ENCODE data around the gene IAH1.

IAH1 gene, protein sequence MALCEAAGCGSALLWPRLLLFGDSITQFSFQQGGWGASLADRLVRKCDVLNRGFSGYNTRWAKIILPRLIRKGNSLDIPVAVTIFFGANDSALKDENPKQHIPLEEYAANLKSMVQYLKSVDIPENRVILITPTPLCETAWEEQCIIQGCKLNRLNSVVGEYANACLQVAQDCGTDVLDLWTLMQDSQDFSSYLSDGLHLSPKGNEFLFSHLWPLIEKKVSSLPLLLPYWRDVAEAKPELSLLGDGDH

DNA sequence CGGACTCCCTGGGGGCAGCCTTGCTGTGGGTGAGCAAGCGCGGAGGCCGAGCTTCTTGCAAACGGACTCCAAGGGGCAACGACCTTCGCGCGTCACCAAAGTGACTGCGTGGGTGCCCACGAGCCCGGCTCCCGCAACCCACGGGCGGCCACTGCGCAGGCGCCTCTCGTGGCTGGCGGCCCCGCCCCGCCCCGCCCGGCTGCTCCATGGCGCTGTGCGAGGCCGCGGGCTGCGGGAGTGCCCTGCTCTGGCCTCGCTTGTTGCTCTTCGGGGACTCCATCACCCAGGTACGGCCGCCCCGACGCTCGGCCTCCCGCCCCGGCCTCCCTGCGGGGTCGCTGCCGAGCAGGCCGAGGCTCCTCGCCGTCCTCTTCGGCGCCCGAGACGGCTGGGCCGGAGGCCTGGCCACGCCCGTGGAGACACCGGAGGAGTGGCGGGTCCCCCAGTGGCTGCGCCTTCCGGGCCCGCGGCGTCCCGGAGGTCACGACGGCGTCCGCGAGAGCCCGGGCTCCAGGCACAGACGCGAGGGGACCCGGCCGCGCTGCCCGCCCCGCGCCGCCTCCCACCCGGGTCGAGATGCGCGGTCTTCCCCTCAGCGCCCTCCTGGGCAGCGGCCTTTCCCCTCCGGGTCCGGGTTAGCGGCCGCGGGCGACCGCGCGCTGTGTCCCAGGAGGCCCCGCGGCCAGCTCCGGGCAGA, at the start of gene IAH1:
IAH1 (plus strand) TSS at position 191 of the 697 bp plus-strand sequence; CDS start at position 207, 16 bp downstream.
- peak; percentile 2 for DNase-seq

DNA sequence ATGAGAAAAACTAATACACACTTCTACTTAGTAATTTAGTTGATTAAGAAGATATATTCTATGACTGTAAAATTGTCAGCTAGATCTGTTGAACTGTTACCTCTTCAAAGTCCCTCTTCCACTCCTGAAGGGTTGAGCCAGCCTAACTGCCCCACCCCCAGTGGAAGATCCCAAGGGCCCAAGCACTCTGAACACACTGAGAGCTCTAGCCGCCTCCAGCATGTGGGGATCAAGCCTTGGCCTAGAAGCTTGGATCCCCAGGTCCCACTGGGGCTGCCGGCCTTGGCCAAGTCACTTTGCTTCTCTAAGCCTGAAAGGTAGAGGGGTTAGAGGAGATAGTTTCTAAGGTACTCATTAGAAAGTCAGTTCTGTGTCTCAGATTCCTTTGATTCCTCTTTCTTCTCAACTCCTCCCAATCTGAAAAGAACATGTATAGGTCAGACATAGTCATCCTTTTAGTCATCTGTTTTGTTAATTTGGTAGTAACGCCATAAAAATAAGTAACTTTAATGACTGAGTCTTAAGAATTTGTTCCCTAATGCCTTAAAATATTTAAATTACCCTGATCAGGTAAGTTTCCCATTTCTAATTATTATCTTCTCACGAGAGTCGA, 45.3 kb upstream of the IAH1 start:
- no peak for DNase-seq

DNA sequence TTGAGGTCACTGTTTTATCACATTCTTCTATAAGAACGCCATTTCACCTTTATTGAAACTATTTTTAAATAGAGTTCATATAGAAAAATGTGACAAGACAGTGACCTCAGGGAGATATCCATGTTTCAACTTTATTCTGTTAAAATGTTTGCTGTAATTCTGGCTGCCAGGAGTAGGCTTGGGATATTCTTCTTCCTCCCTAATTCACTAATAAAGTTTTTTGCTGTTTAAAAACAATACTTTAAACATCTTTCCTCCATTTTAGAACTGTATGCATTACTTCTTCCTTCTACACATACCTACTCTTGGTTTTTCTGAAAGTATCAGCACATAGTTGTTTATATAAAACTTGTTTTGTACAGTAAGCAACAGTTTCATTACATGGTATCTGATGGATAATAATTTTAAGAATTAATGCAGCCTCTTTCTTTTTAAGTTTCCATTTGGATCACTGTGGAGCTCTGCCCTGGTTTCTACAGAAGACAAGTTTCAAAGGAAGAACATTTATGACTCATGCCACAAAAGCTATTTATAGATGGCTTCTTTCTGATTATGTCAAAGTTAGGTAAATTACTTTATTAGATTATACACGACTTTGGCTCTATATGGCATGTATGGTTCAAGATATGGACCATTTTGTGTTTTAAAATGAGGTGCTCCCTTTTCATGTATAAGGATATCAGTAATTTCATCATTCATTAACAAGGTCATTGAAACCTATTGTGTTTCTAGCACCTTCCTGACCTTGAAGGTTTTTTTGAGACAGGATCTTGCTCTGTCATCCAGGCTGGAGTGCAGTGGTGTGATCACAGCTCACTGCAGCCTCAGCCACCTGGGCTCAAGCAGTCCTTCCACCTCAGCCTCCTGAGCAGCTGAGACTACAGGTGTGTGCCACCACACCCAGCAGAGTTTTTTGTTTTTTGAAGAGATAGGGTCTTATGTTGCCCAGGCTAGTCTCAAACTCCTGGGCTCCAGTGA, 43.7 kb upstream of the IAH1 start:
- no peak for DNase-seq

DNA sequence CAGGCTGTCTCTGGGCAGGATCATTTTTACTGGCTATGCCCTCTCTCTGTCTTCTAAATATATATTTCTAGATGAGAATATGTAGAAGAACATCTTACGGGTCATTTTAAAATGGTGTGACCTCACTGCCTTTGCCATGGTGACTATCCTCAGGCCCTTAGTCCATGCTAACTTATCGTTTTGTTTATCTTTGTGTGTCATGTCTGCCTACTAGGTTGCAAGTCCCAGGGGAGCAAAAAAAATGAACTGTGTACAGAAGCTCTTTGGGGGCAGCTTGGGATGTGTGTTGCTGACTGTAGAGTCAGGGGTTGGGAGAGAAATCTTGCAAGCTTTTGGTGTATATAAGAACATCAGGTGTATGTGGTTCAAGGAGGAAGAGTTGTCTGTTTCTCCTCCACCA, 39.9 kb upstream of the IAH1 start:
- no peak for DNase-seq

DNA sequence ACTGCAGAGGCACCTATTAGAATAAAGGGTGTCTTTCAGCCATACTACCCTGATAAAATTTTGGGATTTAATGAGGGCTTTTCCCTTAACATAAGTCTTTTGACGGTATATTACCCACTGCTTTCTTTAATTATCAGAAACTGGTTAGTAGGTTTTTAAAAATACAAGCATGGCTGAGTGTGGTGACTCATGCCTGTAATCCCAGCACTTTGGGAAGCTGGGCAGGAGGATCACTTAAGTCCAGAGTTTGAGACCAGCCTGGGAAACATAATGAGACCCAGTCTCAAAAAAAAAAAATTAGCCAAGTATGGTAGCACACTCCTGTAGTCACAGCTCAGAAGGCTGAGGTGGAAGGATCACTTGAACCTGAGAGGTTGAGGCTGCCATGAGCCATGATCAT, 34.8 kb upstream of the IAH1 start:
- DNase-seq: no peak

DNA sequence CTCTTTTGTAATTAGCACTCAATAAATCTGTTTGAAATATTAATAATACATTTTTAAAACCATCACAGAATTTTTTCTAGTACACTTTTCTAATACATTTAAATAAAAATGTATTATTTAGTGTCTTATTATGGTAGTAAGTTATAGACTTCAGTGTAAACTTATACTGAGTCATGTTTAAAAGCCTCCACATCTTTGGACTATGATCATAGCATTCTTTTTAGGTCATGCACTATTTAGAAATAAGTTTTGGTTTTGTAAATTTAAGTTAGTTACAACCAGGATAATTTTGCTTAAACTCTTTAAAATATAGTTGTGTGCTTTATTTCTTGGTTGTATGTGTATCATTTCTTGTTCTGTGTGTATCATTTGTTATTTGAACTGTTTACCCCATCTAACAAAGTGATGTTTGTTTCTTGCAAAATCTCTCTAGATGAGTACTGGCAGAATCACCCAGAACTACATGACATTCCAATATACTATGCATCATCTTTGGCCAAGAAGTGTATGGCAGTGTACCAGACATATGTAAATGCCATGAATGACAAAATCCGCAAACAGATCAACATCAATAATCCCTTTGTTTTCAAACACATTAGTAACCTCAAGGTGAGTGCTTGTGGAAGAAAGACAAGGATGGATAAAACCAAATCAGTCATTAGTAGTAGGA, 34.2 kb upstream of the IAH1 start:
- DNase-seq: no peak

DNA sequence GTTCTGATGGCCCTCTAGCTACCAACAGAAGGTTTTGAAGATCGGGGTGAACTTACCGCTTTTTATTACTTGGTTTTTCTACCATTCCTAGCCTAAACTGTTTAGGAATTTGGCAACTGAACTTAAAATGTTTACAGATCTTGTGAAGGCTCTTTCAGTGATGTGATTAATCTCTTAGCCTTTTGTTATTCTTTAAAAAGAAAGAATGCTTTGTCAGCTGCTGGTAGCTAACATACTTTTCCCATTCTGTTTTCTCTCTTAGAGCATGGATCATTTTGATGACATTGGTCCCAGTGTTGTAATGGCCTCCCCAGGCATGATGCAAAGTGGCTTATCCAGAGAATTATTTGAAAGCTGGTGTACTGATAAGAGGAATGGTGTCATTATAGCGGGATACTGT, 32.8 kb upstream of the IAH1 start:
- DNase-seq: no peak

DNA sequence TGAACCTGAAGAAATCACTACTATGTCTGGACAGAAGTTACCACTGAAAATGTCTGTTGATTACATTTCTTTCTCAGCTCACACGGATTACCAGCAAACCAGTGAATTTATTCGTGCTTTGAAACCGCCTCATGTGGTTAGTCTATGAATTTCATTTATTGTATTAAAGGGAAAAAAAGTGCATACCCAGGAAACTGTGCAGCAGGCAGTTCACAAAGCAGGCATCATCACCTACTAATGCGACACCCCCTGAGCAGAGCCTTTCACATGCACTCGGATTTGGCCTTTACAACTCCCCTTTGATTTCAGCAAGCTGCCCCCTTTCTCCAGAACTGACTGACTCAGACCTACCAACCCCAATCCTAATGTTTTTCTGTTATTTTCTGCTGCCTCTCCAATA, 30.8 kb upstream of the IAH1 start:
- DNase-seq: no peak

DNA sequence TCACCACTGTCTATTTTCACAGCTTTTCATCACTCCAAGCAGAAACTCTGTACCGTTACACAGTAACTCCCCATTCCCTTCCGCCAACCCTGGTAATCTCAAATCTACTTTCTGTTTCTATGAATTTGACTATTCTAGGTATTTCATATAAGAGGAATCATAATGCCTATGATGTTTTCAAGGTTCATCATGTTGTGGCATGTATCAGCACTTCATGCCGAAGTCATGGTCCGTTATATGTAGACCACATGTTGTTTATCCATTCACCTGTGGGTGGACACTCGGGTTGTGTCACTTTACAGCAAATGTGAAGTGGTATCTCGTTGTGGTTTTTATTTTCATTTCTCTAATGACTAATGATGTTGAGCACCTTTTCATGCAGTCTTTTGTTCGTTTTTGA, 29.3 kb upstream of the IAH1 start:
- no peak for DNase-seq

DNA sequence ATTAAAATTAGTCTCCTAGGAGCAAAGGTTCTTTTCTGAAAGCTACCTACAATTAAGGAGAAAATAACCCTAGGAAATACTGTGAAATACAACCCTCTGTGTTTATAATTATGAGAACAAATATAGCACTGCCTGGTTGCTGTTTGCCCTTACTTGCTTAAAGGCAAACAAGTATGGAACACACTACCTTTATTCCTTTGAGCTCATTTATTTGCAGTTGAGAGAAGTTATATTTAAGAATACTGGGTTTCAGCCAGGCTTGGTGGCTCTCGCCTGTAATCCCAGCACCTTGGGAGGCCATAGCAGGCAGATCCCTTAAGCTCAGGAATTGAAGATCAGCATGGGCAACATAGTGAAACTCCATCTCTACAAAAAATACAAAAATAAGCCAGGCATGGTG, 23.1 kb upstream of the IAH1 start:
- DNase-seq: no peak

DNA sequence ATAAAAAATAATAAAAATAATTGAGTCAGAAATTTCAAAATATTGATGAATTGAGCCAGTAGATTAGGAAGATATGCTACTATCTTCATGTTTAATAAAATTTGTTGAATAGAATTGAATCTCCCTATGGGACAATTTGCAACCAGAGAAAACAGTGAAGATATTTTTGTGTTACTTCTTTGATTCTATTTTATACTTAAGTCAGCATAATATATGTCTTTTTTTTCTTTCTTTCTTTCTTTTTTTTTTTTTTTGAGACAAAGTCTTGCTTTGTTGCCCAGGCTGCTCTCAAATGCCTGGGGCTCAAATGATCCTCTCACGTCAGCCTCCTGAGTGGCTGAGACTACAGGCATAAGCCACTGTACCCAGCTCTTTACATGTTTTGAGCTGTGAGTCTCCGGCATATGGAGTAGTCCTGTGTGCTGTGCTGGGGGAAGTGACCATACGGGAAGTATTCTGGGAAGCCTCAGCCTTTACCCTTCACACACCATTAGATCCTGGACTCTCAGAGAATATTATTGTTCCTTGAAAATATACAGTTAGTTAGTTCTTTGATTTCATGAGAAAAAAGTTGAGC, 13.8 kb upstream of the IAH1 start:
- DNase-seq: no peak

DNA sequence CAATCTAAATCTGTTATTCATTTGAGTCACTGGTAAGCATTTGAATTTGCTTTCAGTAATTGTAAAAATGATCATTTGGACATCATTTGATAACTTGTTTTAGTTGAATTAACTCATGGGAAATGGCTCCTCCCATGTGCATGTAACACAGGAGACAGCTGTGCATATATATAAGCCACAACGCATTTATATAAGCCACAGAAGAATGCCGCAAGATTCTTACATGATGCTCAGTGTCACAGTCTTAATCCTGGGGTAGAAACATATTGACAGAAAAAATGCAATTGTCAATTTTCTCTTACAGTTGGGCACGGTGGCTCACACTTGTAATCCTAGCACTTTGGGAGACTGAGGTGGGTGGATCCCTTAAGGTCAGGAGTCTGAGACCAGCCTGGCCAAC, 13.3 kb upstream of the IAH1 start:
- DNase-seq: no peak

DNA sequence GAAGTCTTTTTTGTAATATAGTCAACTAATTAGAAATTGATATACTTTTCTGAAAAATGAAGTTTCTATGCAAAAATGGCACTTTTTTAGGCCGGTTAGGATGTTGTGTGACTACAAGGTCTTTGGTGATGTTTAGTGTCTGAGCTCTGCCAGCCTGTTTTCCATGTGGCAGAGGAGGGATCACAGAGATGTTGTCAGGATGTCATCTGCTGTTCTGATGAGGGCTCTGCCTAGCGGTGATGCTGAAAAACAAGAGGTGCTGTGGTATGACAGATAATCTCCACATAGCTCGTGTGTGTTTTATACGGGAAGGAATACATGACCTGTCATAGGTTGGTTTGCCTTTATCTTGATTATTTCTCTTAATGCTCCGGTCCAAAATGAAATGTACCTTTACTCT, 12.0 kb upstream of the IAH1 start:
- peak; percentile 74 for DNase-seq

DNA sequence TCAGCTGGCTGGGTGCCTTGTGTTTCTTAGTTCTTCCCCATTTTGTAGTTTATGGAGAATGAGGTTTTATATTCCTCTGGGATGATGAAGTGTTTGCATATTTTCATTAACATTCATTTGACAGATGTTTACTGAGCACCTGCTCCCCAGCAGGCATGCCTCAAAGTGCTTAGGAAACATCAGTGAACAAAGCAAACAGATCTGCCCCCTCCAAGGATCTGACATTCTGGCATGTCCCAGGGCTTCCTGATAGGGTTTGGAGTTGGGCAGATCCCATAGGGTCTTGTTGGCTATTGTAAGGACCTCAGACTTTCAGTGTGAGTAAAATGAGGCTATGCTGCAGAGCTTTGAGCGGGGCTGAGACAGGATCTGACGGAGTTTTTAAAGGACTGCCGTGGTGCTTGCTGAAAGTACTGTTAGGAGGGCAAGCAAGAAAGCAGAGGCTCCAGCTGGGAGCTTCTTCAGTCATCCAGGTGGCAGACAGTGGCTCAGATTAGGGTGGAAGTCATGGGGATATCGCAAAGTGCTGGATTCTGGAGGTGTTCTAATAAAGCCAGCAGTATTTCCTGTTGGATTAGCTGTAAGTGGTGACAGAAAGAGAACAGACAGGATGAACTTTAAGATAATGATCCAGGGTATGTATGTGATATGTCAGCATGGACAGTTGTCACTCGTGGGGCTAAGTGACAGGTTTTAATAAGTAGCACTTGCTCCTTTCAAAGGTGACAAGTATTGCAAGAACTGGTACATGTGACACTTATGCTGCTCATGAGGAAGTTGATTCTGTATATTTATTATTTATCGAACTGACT, 11.3 kb upstream of the IAH1 start:
- DNase-seq: peak; percentile 86

DNA sequence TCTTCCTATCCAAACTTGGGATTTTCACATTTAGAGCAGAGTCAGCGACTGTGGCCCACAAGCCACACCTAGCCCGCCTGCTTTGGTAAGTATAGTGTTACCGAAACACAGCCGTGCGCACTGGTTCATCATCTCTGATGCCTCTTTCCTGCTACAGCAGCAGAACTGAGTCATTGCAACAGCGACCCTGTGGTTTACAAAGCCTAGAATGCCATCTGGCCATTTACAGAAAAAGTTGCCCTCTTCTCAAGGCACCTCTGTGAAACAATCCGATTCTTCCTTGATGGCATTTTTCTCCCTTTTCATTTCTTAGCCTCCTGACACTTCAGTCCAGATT, 10.7 kb upstream of the IAH1 start:
- no peak for DNase-seq

DNA sequence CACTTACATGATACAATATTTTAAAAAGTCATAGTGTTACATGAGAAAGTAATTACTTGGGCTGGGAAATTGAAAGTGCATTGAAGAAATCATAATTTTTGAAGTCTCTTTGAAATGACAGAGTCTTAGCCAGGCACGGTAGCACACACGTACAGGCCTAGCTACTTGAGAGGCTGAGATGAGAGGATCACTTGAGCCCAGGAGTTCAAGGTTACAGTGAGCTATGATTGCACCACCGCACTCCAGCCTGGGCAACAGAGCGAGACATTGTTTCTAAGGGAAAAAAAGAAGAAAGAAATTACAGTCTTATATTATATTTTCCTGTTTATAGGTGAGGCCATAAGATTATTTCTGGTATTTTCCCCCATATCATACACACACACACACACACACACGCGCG, 9.2 kb upstream of the IAH1 start:
- DNase-seq: no peak

DNA sequence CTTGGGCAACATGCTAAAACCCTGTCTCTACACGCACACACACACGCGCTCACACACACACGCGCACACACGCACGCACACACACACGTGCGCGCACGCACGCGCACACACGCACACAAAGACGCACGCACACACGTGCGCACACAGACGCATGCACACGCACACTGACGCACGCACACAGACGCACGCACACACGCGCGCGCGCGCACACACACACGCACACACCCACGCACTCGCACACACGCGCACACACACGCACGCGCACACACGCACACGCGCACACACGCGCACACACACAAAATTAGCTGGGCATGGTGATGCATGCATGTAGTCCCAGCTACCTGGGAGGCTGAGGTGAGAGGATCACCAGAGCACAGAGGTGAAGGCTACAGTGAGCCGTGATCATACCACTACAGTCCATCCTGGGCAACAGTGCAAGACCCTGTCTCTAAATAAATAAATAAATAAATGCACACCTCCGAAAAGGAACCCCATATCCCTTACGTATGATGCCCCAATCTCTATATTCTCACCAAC, 8.1 kb upstream of the IAH1 start:
- no peak for DNase-seq

DNA sequence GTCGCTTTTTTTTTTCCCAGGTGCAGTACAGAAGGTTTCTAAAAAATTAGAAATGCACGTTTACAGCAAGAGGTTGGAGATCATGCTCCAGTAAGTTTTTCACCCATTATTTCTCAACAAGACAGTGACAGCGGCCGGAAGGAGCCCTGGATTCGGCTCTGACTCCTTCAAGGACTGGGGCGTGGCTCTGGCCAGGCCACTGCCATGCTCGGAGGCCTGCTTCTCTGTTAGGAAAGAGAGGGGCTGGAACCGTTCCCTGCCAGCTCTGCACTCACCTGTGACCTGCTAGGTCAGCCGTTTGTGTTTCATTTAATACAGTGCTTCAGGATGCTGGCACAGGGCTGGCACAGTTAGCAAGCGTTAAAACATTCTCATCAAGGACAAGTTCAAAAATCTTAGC, 6.7 kb upstream of the IAH1 start:
- no peak for DNase-seq

DNA sequence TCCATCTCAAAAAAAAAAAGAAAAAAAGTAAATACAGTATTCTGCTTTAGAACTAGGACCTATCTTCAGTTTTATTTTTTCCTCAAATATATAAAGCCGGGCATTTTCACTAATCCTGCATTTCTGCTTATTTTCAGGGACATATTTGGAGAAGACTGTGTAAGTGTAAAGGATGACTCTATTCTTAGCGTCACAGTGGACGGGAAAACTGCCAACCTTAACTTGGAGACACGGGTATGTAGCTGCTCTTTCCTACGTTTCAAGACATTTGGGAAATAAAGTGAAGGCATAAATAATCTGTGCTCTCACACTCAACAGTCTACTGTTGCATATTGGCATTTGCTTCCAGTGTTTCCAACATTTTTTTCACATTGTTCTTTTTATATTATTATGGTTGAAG, 3.1 kb upstream of the IAH1 start:
- no peak for DNase-seq

DNA sequence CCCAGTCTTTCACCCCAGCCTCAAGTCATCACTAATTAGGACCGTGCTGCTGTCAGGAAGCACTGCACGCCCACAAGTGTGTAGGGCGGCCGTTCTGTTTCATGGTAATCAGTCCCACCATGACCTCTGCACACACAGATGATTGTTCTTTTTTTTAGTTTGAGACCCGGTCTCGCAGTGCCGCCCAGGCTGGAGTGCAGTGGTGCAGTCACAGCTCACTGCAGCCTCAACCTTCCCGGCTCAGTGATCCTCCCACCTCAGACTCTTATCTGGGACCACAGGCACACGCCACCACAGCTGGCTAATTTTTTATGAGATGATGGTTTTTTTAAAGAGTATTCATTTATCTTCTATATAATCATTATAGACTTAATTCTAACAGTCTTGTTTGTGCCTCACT, 1.8 kb upstream of the IAH1 start:
- DNase-seq: no peak

DNA sequence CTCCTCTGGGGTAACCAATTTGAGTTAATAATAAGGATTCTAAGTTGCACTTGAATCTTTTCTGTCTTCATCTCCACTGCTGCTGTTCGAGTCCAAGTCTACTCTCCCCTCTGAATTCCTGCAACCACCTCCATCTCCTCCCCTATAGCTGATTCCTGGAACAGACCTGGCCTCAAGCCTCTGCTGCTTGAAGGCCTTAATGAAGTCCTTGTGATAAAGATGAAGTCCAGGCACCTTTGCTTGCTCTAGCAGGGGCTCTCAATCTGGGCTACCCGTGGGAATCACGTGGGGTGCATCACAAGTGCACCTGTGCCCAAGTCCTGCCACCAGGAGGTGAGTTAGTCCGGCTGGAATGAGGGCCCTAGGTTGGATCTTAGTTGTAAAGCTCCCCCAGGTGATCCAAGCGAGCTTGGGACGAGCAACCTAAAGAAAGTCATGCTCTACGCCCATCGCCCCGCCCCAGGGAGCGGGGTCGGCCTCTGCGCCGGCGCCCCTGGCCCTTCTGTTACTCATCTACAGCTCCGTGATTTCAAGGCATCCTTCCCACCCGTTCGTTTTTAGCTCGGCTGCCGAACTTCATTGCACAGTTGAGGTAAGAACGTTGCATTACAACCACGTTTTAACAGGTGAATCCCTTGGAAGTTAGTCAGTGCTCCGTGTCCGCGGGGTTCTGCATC, 905 bp upstream of the IAH1 start:
- no peak for DNase-seq

All from NCI-H526 treated with DMSO at 0.1 percent for 48 hours (cell line).